Testis (tissue), 2 donors: ENCODE data around the gene HUS1B.

Experiments
- CTCF ChIP-seq, 3 experiments: fragments of 450-650 bp in 2 of 3; fragments of 200-600 bp in 1 of 3; sonication (generic) in 1 of 3; IDR thresholded peaks; one replicate each; pipeline ENCODE4 v1.5.1; 2016 to 2019; ENCODE audit warnings: antibody characterized with exemption in 3 of 3, mild to moderate bottlenecking in 2 of 3, moderate library complexity in 1 of 3
- POLR2A ChIP-seq: fragments of 450-650 bp; IDR thresholded peaks from one replicate; pipeline ENCODE4 v1.6.1; 2017; ENCODE audit warnings: antibody characterized with exemption, mild to moderate bottlenecking, moderate library complexity

GRCh38 chr6:611928-612327 is 45.0 kb downstream of the HUS1B start:
- TF ChIP-seq CTCF (IDR thresholded peaks at IDR 0.05) (no peak), POLR2A (no peak)
